K562 (cell line): ENCODE results near the gene PAX5. TPM values are rescaled to one million over a fixed set of nuclear protein-coding genes. Genes with fewer than 3 reads are reported as not detected.

Source experiments
- ATAC-seq: fragments of 200-7000 bp; cut with Tn5 transposase; 3 replicates; pipeline ENCODE4 v1.9.1; 2020; ENCODE audit warnings: moderate library complexity
- BruUV-seq: library from RNA; stranded (reverse); fragments of 400-500 nt; replicated peaks from 2 replicates; lab custom pipeline; 2021; lab: Mats Ljungman, UMichigan
- CTCF ChIA-PET: fragments of 300-600 bp; formaldehyde crosslinking; extraction: SDS; loops from one replicate; lab custom pipeline; 2021; ENCODE audit warnings: low intra/inter-chr PET ratio; lab: Yijun Ruan, JAX
- POLR2A ChIA-PET: fragments of 300-600, 350-650 bp; sonication (Branson Sonifier 250); formaldehyde crosslinking; extraction: SDS; loops from one replicate; lab custom pipeline; 2021; ENCODE audit warnings: antibody characterized with exemption, inconsistent platforms; lab: Yijun Ruan, JAX
- DNase-seq, 4 experiments: peaks; one replicate each; pipeline versions ENCODE4 v3.0.0 to v3.0.0-alpha.2; 2011 to 2018; ENCODE audit warnings: low spot score in 3 of 4, mixed read lengths in 3 of 4; ENCODE audit errors: extremely low read depth in 1 of 4
- FAIRE-seq: peaks from 2 replicates; lab custom pipeline; 2011; peaks lifted over from hg19 to GRCh38; lab: Jason Lieb, UNC
- H2AFZ ChIP-seq: 2 replicates; pipeline ENCODE4 v1.6.0; 2011; ENCODE audit warnings: low read depth, low read length, control low read depth, inconsistent platforms
- H3K27ac ChIP-seq: fragments of 200-600 bp; 3 replicates; pipeline ENCODE4 v1.8.0; 2011; ENCODE audit warnings: low read depth, mild to moderate bottlenecking, control low read depth, inconsistent platforms, low read length, moderate library complexity, mixed read lengths; ENCODE audit errors: extremely low read depth
- H3K27me3 ChIP-seq, 2 experiments: fragments of 300-600 bp in 1 of 2; 2 replicates in 1 of 2; 3 replicates in 1 of 2; pipeline versions ENCODE4 v1.6.0 to v1.8.0; 2011; ENCODE audit warnings: inconsistent platforms in 2 of 2, low read length in 2 of 2, mild to moderate bottlenecking in 1 of 2, mixed read lengths in 1 of 2, moderate library complexity in 1 of 2; ENCODE audit not compliant: control insufficient read depth in 2 of 2, insufficient read depth in 2 of 2
- H3K36me3 ChIP-seq: fragments of 300-600 bp; 3 replicates; pipeline ENCODE4 v1.8.0; 2011; ENCODE audit warnings: mild to moderate bottlenecking, low read length, inconsistent platforms; ENCODE audit not compliant: control insufficient read depth, insufficient read depth
- H3K4me1 ChIP-seq, 2 experiments: fragments of 200-600 bp in 1 of 2; replicated peaks in 1 of 2; 2 replicates in 1 of 2; 3 replicates in 1 of 2; pipeline versions ENCODE4 v1.5.1 to v1.8.0; 2011; ENCODE audit warnings: inconsistent platforms in 2 of 2, low read length in 2 of 2, mild to moderate bottlenecking in 1 of 2, mixed read lengths in 1 of 2, moderate library complexity in 1 of 2; ENCODE audit not compliant: control insufficient read depth in 2 of 2, insufficient read depth in 2 of 2
- H3K4me2 ChIP-seq: 2 replicates; pipeline ENCODE4 v1.6.1; 2011; ENCODE audit warnings: low read length, control low read depth, inconsistent platforms, mixed read lengths; ENCODE audit not compliant: insufficient read depth
- H3K4me3 ChIP-seq: fragments of 200-600 bp; sonication (generic), shearing (Covaris generic); 2 replicates; pipeline ENCODE4 v1.5.1; 2016; ENCODE audit warnings: control low read depth, inconsistent platforms
- H3K79me2 ChIP-seq: fragments of 200-600 bp; 3 replicates; pipeline ENCODE4 v1.8.0; 2011; ENCODE audit warnings: low read length, inconsistent platforms; ENCODE audit not compliant: control insufficient read depth, insufficient read depth
- H3K9ac ChIP-seq, 2 experiments: 2 replicates each; pipeline versions ENCODE4 v1.6.0 to v1.6.1; 2011; ENCODE audit warnings: low read depth in 2 of 2, low read length in 2 of 2, control low read depth in 1 of 2, inconsistent platforms in 1 of 2, mild to moderate bottlenecking in 1 of 2, mixed read lengths in 1 of 2; ENCODE audit not compliant: insufficient read depth in 1 of 2
- H3K9me1 ChIP-seq: one replicate; pipeline ENCODE4 v1.6.0; 2011; ENCODE audit warnings: inconsistent platforms, mild to moderate bottlenecking, low read length, moderate library complexity; ENCODE audit not compliant: control insufficient read depth, insufficient read depth
- H3K9me3 ChIP-seq: replicated peaks from 2 replicates; pipeline ENCODE4 v1.5.1; 2011; ENCODE audit warnings: low read depth, low read length, inconsistent platforms; ENCODE audit not compliant: control insufficient read depth, insufficient read depth
- H4K20me1 ChIP-seq: replicated peaks from 2 replicates; pipeline ENCODE4 v1.6.1; 2011; ENCODE audit warnings: low read length, inconsistent platforms, mixed read lengths; ENCODE audit not compliant: control insufficient read depth, insufficient read depth
- BDP1 ChIP-seq: IDR thresholded peaks from 3 replicates; pipeline ENCODE4 v1.6.1; 2011; ENCODE audit not compliant: insufficient read length, insufficient read depth
- CBFA2T3 ChIP-seq: fragments of 450-650 bp; IDR thresholded peaks from 2 replicates; pipeline ENCODE4 v1.6.1; 2017
- GMEB1 ChIP-seq: fragments of 250-450 bp; sonication (Bioruptor Pico); IDR thresholded peaks from 2 replicates; pipeline ENCODE4 v1.4.0; 2020; ENCODE audit warnings: mild to moderate bottlenecking
- HNRNPH1 ChIP-seq: fragments of 200-400 bp; formaldehyde crosslinking; optimal IDR thresholded peaks from 2 replicates; pipeline ENCODE3; 2017; ENCODE audit warnings: low read depth, mild to moderate bottlenecking, low read length, moderate library complexity
- ZBTB7A ChIP-seq: IDR thresholded peaks from 2 replicates; pipeline ENCODE4 v1.6.1; 2011; ENCODE audit warnings: low read depth, mild to moderate bottlenecking, low read length, moderate library complexity, borderline replicate concordance; ENCODE audit not compliant: control insufficient read depth
- ZNF444 ChIP-seq: fragments of 250-450 bp; sonication (Bioruptor Pico); IDR thresholded peaks from 2 replicates; pipeline ENCODE4 v1.4.0; 2020; ENCODE audit warnings: mild to moderate bottlenecking, moderate library complexity
- whole genome bisulfite sequencing: fragments of 100-300 bp; shearing (Covaris generic); methylation state at CpG from one replicate; pipeline ENCODE4 v1.1.6; 2016; ENCODE audit warnings: low coverage, mixed read lengths; ENCODE audit not compliant: insufficient coverage; ENCODE audit errors: missing lambda C conversion rate; 5-methylcytosine and 5-hydroxymethylcytosine counted together
- in situ Hi-C: fragments of 300-500 bp; cut with MboI; formaldehyde crosslinking; loops from 4 replicates; pipeline ENCODE4 v1.15.0; 2018; ENCODE audit warnings: inconsistent platforms, mixed read lengths
- intact Hi-C: fragments of 100-400 bp; cut with micrococcal nuclease; formaldehyde crosslinking; loops from 2 replicates; pipeline ENCODE4 v1.14.2; 2022
- polyA plus RNA-seq, 8 experiments: library from polyadenylated mRNA; depleted of rRNA in 4 of 8; stranded (reverse) in 5 of 8; unstranded in 3 of 8; fragments of >200 nt; fragmentation: Nextera tagmentation in 2 of 8; fragmentation: Illumina TruSeq in 1 of 8; extraction: Ambion mirVana in 2 of 8; extraction: Trizol in 1 of 8; gene quantifications; 2 replicates each; pipeline versions ENCODE4 v1.2.1 to v1.2.3, GENCODE V29; 2011 to 2014; ENCODE audit warnings: inconsistent platforms in 1 of 8, missing spikeins in 1 of 8
- total RNA-seq, 7 experiments: library from RNA; depleted of rRNA in 6 of 7; stranded (reverse); fragments of >200 nt in 6 of 7; fragmentation: Illumina TruSeq in 2 of 7; extraction: Trizol in 2 of 7; gene quantifications; 2 replicates each; pipeline versions ENCODE4 v1.2.1 to v1.2.3, GENCODE V29; 2011 to 2021; ENCODE audit warnings: low replicate concordance in 1 of 7
- TF ChIP-seq, protein P1 (sequence below): sonication (generic); formaldehyde crosslinking; IDR thresholded peaks from 2 replicates; pipeline ENCODE4 v1.8.0; 2022; ENCODE audit warnings: mild to moderate bottlenecking, missing genetic modification reagents

PAX5 gene
- total and polyA plus RNA-seq, 9 of the 15 experiments (the other 6 are each of a cell fraction or from before 2014, with no cell fraction given), result 0.03 to 0.09 TPM; not detected in 7

DNA sequence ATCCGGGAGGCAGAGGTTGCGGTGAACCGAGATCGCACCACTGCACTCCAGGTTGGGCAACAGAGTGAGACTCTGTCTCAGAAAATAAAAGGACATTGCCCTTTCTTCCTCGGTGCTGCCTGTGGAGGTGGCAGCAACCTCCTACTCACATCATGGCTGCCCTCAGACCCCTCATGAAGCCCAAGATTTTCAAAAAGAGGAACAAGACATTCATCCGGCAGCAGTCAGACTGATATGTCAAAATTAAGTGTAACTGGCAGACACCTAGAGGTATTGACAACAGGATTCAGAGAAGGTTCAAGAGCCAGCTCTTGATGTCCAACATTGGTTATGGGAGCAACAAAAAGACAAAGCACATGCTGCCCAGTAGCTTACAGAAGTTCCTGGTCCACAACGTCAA lies 12.6 kb upstream of the PAX5 start (continued):
- TF ChIP-seq ZBTB7A, result no peak
- TF ChIP-seq GMEB1 (CRISPR knock-in tag), result no peak

GRCh38 chr9:37042421-37042820 lies 8.4 kb upstream of the PAX5 start:
- FAIRE-seq, result no peak
- H4K20me1 ChIP-seq, result peaks cover 6% of the 10 kb centered on the region; the same call in 1 of the 2 replicates
- in situ Hi-C loops (no loop called here), intact Hi-C loops (no loop called here)
- BruUV-seq, result no TSS peak
- WGBS, result 0% methylated on average over 1 of the region's 3 CpGs
- no peak overlapping the region for H3K4me2 ChIP-seq
- no peak overlapping the region for H3K4me3 ChIP-seq
- no peaks in the 10 kb centered on the region for H3K36me3 ChIP-seq
- peaks cover 0 to 6% of the 10 kb centered on the region in 2 experiments; a peak in 1 of 5 replicates for H3K4me1 ChIP-seq
- ChIA-PET CTCF (no interaction called here), POLR2A (interaction anchor here (0.7 kb wide), 1 partner anchor 79 kb away, joined by 4 read pairs; no protein-coding TSS in a partner anchor)
- no peaks in the 10 kb centered on the region for H3K9me1 ChIP-seq
- no peak for ATAC-seq
- no peak for DNase-seq
- H2AFZ ChIP-seq, result no peak overlapping the region
- H3K27ac ChIP-seq, result no peak overlapping the region
- H3K9me3 ChIP-seq, result no peaks in the 10 kb centered on the region
- H3K27me3 ChIP-seq, result peaks cover 7 to 33% of the 10 kb centered on the region in 2 experiments; a peak in 3 of 5 replicates
- no peaks in the 10 kb centered on the region for H3K79me2 ChIP-seq
- no peak overlapping the region for H3K9ac ChIP-seq
- no peak for TF ChIP-seq CBFA2T3
- TF ChIP-seq HNRNPH1, result no peak
- no peak for TF ChIP-seq ZNF444 (CRISPR knock-in tag)
- no peak for TF ChIP-seq BDP1
- TF ChIP-seq, protein P1, sequence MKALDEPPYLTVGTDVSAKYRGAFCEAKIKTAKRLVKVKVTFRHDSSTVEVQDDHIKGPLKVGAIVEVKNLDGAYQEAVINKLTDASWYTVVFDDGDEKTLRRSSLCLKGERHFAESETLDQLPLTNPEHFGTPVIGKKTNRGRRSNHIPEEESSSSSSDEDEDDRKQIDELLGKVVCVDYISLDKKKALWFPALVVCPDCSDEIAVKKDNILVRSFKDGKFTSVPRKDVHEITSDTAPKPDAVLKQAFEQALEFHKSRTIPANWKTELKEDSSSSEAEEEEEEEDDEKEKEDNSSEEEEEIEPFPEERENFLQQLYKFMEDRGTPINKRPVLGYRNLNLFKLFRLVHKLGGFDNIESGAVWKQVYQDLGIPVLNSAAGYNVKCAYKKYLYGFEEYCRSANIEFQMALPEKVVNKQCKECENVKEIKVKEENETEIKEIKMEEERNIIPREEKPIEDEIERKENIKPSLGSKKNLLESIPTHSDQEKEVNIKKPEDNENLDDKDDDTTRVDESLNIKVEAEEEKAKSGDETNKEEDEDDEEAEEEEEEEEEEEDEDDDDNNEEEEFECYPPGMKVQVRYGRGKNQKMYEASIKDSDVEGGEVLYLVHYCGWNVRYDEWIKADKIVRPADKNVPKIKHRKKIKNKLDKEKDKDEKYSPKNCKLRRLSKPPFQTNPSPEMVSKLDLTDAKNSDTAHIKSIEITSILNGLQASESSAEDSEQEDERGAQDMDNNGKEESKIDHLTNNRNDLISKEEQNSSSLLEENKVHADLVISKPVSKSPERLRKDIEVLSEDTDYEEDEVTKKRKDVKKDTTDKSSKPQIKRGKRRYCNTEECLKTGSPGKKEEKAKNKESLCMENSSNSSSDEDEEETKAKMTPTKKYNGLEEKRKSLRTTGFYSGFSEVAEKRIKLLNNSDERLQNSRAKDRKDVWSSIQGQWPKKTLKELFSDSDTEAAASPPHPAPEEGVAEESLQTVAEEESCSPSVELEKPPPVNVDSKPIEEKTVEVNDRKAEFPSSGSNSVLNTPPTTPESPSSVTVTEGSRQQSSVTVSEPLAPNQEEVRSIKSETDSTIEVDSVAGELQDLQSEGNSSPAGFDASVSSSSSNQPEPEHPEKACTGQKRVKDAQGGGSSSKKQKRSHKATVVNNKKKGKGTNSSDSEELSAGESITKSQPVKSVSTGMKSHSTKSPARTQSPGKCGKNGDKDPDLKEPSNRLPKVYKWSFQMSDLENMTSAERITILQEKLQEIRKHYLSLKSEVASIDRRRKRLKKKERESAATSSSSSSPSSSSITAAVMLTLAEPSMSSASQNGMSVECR (CRISPR knock-in tag), result no peak
